GM18499 (cell line): ENCODE results near the gene TBL1X.

Experiments
- ATAC-seq: cut with Tn5 transposase; IDR thresholded peaks from one replicate; pipeline ENCODE4 v1.9.1; 2021; ENCODE audit warnings: moderate number of reproducible peaks; ENCODE audit not compliant: insufficient read depth, unreplicated experiment

The TBL1X gene

DNA sequence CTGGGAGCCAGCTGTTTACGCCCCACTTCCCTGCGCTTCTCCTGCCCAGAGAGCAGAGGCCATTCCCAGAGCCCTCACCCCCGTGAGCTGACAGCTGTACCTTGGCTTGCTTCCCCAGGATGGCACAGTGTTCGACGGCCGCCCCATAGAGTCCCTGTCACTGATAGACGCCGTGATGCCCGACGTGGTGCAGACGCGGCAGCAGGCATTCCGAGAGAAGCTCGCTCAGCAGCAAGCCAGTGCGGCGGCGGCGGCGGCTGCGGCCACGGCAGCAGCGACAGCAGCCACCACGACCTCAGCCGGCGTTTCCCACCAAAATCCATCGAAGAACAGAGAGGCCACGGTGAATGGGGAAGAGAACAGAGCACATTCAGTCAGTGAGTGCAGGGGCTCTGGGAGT is 223.0 kb downstream of the TBL1X start:
- ATAC-seq: no peak

DNA sequence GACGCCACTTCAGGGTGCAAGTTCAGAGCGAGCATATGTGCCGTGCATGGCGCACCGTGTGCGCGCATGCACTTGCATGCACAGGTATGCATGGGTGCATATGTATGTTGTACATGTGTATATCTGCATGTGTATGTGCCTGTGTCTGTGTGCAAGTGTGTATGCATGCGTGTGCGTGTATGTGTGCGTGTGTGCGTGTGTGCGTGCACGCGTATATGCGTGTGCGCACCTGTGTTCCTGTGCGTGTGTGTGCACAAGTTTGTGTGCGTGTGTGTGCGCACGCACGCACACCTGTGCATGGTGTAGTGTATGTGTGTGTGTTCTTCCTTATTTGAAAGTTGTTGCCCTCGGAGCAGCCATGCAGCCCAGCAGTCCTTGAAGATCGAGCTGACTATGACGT is 224.0 kb downstream of the TBL1X start:
- ATAC-seq: no peak

DNA sequence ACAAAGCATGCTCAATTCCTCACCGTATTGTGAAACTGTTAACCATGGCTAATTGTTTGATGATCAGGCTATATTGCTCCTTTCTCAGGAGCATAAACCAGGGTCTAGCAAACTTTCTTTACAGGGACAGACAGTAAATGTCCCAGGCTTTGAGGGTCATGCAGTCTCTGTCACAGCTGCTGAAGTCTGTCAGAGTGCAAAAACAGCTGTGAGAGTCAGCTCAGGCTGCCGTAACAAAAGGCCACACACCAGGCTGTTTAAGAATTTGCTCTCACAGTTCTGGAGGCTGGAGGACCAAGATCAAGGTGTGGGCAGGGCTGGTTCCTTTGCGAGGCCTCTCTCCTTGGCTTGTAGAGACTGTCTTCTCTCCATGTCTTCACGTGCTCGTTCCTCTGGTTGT is 225.2 kb downstream of the TBL1X start:
- ATAC-seq: no peak

DNA sequence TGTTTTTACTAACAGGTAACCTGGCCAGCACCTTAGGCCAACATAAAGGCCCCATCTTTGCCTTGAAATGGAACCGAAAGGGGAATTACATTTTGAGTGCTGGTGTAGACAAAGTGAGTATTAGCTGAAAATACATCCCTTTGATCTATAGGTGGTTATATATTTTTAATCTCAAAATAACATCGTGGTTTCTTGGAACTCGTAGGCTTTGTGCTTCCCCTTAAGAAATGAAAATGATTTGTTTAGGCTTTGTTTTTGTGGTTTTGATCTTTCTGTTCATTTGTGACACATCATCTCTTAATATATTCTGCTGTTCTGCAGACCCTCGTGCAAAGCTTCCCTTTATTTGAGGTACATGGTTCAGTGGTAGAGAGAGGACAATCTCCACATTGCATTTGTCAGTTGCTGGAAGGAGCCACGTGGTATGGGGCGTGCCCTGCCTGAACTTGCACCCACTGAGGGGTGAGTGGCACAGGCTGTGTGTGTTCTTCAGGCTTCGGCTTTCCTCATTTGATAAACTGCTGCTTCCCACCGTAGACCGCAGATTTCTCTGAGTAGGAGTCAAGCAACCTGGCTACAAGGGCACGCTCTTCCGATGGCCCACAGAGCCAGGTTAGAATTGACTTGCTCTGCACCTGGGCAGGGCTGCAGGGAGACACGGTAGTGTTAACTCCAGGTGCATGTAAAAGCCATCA is 228.6 kb downstream of the TBL1X start:
- ATAC-seq: no peak

DNA sequence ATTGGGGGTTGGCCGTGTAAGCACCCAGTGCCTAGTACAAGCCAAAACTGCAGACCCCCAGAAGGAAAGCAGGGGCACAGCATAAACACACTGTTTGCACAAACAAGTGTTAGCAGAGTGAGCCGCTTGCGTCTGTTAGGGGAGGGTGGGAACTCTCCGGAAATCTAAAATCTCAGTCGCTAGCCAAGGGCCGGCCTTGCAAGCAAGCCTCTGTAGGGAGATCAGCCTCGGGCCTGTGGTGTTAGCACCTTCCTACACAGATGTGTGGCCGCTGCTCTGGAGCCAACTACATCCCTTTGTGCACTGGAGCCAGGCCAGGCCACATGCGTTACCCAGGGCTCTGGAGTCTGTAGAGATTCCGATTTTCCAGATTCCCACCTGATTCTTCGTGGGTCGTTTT is 233.7 kb downstream of the TBL1X start:
- ATAC-seq: no peak

DNA sequence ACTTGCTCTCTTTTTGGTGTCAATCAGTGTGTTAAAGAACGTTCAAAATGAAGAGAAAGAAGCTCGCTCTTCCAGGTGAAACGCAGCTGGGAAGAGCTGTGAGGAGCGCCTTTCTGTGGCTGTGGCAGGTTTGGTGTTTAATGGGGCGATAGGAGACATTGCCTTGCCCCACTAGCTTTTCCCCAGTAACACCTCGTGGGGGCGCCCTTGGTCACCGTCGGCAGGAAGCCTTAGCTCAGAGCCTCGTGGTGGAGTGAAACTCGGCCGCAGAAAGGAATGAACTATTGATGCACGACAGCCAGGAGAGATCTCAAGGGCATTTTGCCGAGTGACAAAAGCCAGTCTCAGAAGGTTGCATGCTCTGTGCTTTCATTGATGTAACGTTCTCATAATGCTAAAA is 235.7 kb downstream of the TBL1X start:
- no peak for ATAC-seq

DNA sequence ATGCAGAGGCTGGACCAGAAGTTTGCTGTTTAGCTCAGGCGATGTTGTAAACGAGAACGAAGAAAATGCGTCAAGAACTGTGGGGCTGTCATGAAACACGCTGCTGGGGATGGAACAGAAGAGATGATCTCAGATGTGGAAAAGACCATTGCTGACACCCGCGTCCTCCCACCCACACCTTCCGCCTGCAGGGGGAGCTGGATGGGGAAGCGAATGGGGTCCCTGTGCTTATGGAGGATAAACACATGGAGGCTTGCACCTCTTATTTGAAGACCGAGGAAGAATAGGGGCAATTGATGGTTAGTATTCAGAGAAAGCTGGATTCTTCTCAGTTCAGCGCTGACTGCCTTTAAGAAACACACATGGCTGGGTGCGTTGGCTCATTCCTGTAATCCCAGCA is 236.9 kb downstream of the TBL1X start:
- ATAC-seq: no peak

DNA sequence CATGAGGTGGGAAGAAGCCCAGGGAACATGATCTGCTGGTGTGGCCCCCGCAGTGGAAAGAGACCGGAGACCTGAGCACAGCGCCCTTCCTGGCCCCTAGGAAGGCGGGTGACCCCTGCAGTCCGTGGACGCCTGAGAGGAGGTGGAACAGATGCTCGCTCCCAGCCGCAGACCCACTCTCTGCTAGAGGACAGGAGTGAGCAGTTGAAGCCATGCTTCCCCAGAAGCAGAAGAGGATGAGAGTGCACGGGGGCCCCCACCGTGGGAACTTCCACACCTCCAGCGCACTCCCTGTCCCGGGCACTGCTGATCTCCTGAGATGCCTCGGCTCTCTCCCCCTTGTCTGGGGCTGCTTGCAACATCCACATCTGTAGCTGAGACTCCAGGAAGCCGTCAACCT is 238.5 kb downstream of the TBL1X start:
- no peak for ATAC-seq

DNA sequence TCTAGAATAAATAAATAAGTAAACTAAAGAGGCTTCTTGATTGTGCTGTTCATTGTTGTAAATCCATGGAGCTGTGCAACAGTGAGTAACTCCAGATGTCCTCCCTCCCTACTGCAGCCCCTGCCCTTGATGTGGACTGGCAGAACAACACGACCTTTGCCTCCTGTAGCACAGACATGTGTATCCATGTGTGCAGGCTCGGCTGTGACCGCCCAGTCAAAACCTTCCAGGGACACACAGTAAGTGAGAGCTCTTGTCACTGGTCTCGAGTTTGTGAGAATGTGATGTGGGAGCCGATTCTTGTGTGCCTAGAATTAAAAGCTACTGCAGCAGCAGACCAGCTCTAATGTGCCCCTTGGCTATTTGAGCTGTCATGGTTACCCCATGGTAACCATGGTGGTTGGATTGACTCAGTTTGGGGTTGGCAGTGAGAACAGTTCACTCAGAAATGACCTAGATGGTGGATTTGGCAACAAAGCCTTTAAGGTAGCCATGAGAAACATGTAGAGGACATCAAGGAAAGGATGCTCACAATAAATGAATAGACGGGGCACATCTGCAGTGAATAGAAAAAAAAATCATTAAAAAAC is 240.1 kb downstream of the TBL1X start:
- no peak for ATAC-seq

DNA sequence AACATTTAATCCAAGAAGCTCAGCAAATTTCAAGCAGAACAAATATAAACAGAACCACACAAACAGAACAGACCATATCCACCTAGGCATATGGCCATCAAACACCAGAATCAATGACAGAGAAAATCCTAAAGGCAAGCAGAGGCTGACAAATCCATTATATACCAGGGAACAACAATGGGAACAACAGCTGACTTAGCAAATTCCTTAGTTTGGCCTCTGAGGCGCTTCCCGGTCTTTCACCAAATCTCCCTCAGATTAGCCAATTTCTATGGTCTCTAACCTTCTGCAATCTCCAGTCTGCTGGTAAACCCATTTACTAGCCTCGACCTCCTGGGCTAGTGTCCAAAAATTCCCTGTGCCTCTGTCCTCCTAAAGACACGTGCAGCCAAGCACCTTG is 241.6 kb downstream of the TBL1X start:
- ATAC-seq: no peak

DNA sequence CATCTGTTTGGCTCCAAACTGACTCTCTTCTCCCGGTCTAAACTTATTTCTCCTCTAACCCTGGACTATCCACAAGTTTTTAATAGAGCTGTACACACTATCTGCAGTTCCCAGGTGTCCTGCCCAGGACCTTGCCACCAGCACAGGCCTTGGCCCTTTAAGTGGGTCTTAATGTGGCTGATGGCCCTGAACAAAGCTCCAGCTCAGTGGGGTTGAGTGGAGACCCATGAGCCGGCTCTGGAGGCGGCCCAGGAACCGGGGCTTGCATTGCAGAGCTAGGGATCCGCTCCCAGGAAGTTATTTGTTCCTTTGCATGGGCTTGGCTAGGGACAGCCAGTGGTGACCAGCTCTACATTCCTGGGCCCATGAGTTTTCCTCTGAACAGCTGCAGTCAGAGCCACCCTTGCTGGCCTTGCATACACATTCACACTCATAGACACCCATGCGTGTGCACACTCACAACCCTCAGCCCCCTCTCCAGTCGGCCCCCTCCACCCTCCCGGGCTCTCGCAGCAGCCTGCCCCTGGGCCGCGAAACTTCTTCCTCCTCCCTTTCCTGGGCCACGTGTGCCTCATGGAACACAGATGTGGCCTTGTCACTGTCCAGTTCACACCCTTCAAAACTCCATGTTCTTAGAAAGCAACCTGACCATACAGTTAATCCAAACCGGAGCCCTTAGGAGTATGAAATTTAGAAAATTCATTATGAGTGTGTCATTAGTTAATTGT is 242.6 kb downstream of the TBL1X start:
- no peak for ATAC-seq

DNA sequence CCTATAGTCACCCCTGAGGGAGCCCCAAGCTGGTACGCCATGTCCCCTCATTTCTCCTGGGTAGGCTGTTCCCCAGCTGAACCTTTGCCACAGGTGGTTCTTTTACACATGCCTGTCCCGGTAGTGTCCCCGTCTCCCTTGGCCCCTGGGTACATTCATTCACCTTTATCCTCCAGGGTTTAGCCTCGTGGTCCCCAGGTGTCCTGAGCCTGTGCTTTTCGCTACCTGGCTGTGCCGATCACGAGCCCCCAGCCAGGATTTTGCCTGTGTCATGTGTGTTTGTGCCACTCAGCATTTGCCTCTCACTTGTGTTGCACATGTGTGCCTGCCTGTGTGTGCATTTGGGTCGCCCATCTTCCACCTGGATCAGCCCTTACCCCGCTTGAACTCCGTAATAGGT is 243.2 kb downstream of the TBL1X start:
- no peak for ATAC-seq

DNA sequence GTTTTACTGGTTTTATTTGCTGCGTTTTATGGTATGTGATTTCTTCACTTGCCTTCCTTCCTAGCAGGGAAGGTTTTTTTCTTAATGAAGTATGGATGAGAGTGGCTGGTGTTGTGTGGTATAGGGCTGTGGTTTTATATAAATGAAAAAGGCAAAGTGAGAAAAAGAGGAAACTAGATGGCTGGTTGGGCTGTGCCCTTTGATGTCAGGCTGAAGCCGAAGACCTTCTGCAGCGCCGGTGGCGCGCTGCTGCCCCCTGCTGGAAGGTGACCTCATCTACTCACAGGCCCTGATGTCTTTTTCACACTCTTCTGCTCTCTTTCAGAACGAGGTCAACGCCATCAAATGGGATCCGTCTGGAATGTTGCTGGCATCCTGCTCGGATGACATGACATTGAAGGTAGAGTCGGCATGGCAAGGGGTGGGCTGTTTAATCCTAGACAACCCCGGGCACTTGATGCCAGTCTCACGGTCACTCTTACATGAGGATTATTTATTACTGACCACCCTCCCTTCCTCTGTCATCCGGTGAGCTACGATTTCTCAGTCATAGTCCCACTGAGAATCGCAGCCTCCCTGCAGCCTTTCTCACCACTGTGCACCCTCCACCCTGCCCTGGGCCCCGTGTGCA is 244.2 kb downstream of the TBL1X start:
- ATAC-seq: peak; percentile 83

DNA sequence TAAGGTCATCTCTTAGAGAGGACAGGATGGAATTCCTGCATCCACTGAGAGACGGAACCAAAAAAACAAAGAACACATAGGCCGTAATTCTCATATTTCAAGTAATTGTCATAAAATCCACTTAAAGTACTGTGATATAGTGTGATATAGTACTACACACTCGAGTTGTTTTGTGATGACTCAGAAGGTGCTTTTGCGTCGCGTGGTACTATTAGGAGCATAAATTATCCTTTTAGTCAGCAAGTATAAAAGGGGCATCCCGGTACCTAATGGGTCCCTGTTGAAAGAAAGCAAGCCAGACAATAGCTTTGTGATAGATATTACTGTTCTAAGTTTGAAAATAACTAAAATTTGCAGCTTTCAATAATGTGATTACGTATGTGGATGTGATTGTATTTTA is 245.5 kb downstream of the TBL1X start:
- ATAC-seq: no peak

DNA sequence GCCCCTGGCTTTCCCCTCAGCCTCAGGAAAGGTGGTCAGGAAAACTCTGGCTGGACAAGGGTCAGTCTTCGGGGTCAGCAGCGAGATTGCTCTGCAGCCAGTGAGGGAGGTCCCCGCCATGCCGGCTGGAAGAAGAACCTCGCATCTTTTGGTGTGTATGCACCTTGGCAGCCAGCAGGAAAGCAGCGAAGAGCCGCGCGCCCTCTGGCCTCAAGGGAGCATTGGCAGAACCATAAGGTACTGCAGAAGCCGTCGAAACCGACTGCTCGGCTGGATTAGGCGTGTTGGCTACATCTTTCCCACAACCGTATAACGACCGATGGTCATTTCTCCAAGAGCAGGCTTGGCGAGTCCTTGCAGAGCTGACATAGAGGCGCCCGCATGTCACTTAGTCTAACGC is 252.5 kb downstream of the TBL1X start:
- ATAC-seq: no peak

DNA sequence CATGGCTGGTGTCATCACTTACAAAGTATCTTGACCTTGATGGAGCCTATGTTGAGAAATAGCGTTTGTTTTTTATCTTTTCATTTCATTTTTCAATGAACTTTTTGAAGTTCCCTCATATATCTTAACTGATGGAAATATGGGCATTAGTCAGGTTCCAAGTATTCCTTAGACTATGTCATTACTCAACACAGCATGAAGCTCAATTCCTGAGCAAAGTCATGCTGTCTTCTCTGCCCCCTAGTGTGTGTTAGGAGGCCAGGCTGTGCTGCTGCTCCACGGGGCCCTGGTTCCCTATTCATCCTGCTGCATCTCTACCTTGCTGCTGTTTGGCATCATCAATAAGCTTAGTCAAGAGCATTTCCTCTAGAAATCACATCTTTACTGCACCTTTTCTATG is 259.9 kb downstream of the TBL1X start:
- no peak for ATAC-seq

DNA sequence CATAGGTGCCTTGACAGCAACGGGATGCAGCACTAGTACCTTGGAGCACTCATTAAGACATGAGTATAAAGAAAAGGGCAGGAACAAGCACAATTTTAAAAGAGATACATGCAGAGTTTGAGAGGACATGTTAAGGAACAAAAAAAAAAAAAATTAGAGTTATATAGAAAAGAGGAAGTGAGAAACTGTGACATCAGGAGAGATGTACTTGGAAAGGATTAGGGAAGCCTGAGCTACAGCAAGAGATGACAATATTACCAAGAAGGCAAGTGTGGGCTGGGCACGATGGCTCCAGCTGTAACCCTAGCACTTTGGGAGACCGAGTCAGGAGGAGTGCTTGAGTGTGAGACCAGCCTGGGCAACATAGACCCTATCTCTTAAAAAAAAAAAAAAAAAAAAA is 263.4 kb downstream of the TBL1X start:
- ATAC-seq: no peak

DNA sequence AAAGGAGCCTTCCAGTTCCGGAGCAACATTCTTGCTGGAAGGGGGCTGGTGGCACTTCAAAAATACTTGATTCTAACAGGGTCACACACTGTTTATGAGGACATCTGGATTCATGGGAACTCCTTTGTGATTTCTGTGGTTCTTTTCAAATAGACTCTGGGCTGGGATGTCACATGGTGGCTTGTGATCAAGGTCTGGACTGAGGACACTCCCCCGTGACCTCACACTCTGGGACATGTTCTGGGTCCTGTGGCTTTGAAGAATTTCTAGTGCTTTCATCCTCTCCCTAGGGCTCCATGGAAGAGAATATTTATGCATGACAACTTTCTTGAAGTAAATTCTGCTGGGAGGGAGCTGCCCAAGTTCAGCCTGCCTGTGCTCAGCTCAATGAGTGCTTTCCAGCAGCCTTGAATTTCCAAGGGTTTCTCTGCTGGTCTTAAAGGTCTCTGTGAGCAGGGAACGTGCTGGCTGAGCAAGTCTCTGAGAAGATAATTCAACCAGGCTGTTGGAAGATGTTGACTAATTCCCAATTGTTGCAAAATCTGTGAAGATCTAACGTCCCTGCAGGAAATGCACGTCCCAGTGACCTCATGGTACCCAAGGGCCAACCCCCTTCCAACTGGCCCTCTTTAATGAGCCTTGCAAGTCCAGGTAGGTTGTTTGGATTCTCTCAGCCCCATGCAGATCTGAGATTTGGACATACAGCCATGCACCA is 264.5 kb downstream of the TBL1X start:
- no peak for ATAC-seq

DNA sequence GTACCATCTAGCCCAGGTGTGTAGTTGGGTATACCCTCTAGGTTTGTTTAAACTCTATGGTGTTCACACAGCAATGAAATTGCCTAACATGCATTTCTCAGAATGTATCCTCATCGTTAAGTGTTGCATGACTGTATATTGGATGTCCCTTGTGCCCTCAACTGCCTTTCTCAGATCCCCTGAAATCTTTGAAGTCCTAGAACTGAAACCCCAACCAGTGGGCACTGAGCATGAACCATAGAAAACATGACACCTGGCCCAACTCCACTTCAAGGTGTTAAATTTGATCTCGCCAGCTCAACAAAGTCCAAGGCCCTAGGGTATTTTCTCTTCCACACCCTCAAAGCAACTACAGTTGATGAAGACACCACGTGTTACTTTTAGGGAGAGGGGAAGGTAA is 265.2 kb downstream of the TBL1X start:
- ATAC-seq: no peak

DNA sequence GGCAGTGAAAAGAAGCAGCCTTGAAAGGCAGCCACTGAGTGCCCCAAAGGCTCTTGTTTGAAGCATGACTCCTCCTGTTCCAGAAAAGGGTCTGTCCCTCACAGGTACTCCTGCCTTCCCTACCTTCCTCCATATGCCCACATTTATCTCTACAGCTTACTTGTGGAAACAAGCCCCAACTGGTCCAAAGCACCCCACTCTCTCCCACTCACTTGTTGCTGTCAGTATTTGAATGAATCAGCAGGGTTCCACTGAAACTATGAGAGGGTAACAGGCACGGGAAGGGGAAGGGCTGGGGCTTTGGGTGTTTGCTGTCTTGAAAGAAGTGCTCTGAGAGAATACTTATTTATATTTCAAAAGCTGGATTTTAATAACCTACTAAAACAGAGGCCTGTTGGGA is 265.9 kb downstream of the TBL1X start:
- no peak for ATAC-seq

DNA sequence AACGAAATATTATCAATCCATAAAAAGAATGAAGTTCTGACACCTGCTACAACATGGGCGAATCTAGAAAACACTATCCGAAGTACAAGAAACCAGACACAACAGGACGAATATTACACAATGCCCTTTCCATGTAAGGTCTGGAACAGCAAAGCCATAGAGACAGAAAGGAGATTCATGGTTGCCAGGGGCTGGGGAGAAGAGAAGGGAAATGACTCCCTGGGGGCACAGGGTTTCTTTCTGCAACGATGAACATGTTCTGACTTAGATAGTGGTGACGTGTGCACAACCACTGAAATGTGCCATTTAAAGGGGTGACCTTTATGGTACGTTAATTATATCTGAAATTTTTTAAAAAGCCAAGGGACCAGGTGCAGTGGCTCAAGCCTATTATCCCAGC is 272.5 kb downstream of the TBL1X start:
- ATAC-seq: no peak
